Fibroblast of the aortic adventitia (primary cell): ENCODE measurements around the gene NEURL3. TPM values are rescaled to one million over a fixed set of nuclear protein-coding genes. Genes with fewer than 3 reads are reported as not detected.
"Not testable (repeated sequence)": the region's sequence is repeated elsewhere in the genome, so short reads cannot be mapped to it uniquely, and the experiment has no call there.

Experiments used
- DNase-seq: peaks from one replicate; pipeline ENCODE4 v3.0.0-alpha.2; 2010; ENCODE audit warnings: low read depth
- H3K4me3 ChIP-seq: 2 replicates; pipeline ENCODE4 v1.5.1; 2011; ENCODE audit warnings: low read depth, mild to moderate bottlenecking, control low read depth, low read length, moderate library complexity
- CTCF ChIP-seq: IDR thresholded peaks from 2 replicates; pipeline ENCODE4 v1.5.1; 2011; ENCODE audit warnings: mild to moderate bottlenecking, low read length, control low read depth, inconsistent platforms; ENCODE audit not compliant: insufficient read depth
- total RNA-seq: library from RNA; depleted of rRNA; stranded (reverse); fragments of >200 nt; gene quantifications from 2 replicates; pipeline ENCODE4 v1.2.3, GENCODE V29; 2012; ENCODE audit warnings: low replicate concordance

Gene NEURL3, protein sequence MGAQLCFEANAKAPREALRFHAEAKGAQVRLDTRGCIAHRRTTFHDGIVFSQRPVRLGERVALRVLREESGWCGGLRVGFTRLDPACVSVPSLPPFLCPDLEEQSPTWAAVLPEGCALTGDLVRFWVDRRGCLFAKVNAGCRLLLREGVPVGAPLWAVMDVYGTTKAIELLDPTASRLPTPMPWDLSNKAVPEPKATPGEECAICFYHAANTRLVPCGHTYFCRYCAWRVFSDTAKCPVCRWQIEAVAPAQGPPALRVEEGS
- total RNA-seq: not detected in 2 replicates

- peak; percentile 50 for DNase-seq
- H3K4me3 ChIP-seq: no peak within 1 kb of the TSS
- no peak for TF ChIP-seq CTCF
Measured at GRCh38 chr2:96505231-96505889, at the start of gene NEURL3. Gene NEURL3 (minus strand): TSS chr2:96505357. CDS start chr2:96505286, 71 bp downstream.

DNA sequence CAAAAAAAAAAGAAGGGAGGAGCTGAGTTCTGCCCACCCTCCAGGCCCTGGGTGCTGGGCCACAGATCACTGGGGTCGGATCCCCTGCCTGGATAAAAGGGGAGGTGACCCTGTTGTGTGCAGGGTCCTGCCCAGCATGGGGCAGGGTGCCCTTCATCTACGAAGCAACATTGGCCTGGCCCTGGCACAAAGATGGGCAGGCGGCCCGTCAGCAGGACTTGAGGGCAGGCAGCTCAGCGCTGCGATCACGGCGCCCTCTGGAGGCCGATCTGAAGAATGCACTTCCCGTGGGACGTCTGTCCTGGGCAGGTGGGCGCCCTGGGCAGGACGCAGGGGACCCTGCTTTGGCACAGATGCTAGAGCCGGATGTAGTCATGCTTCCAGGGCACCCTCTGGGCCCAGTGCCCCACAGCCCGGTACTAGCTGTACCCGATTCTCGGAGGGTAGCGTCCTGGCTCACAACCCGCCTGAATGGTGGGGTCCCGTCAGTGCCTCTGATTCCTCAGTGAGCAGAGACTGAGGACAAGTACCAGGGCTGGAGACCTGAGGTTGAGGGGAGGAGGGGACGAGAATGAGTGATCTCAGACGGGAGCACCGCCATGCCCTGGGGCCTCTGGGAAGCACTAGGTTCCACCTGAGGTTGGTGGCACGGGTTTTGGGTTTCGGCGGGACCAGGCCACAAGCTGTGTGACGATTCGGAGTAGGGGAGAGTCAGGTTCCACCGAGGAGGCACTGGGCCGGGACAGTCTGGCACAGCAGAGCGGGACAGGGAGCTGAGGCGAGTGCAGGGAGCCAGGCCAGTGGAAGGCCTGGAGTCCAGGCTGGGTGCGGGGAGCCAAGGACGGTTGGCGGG, 49.4 kb upstream of the NEURL3 start:
- peak; percentile 91 for TF ChIP-seq CTCF
- no peak overlapping the region for H3K4me3 ChIP-seq
- peak; percentile 64 for DNase-seq

DNA sequence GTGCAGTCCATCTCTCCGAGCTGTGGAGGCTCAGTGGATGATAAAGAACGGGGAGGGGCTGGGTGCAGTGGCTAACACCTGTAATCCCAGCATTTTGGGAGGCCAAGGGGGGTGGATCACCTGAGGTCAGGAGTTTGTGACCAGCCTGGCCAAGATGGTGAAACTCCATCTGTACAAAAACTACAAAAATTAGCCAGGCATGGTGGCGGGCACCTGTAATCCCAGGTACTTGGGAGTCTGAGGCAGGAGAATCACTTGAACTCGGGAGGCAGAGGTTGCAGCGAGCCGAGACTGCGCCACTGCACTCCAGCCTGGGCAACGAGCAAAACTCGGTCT, 48.8 kb upstream of the NEURL3 start:
- DNase-seq, H3K4me3 ChIP-seq: not testable (repeated sequence)

GRCh38 chr2:96553176-96553956, 48.2 kb upstream of the NEURL3 start:
- DNase-seq: no peak
- TF ChIP-seq CTCF: no peak
- no peak overlapping the region for H3K4me3 ChIP-seq

- no peak for DNase-seq
- no peak for TF ChIP-seq CTCF
- no peak overlapping the region for H3K4me3 ChIP-seq
Measured at GRCh38 chr2:96552315-96553175, 47.4 kb upstream of the NEURL3 start.

DNA sequence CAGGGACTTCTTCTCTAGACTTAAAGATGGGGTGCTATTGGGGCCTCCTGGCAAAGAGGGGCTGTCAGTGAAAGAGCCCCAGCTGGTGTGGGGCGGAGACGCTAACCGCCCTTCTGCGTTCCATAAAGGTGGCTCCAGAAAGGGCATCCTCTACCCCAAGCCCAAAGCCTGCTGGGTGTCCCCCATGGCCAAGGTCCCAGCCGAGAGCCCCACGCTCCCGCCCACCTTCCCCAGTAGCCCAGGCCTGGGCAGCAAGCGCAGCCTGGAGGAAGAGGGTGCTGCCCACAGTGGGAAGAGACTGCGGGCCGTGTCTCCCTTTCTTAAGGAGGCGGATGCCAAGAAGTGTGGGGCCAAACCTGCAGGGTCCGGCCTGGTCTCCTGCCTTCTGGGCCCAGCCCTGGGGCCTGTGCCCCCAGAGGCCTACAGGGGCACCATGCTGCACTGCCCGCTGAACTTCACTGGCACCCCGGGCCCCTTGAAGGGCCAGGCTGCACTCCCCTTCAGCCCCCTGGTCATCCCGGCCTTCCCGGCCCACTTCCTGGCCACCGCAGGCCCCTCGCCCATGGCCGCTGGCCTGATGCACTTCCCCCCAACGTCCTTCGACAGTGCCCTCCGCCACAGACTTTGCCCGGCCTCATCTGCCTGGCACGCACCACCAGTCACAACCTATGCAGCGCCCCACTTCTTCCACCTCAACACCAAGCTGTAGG, 46.6 kb upstream of the NEURL3 start:
- H3K4me3 ChIP-seq: no peak overlapping the region
- DNase-seq: no peak
- no peak for TF ChIP-seq CTCF
